Endothelial cell of umbilical vein (primary cell): ENCODE results near the gene C11orf21. TPM values are rescaled to one million over a fixed set of nuclear protein-coding genes. Genes with fewer than 3 reads are reported as not detected.

Source experiments
- BruUV-seq: library from RNA; stranded (reverse); fragments of 400-500 nt; replicated peaks from 2 replicates; lab custom pipeline; 2021; lab: Mats Ljungman, UMichigan
- CTCF ChIA-PET: fragments of 300-600, 350-600 bp; sonication (Branson Sonifier 250); formaldehyde crosslinking; loops from one replicate; lab custom pipeline; 2021; ENCODE audit warnings: antibody characterized with exemption, inconsistent platforms; lab: Charles Lee
- POLR2A ChIA-PET: fragments of 300-600, 350-600 bp; sonication (Branson Sonifier 250); formaldehyde crosslinking; loops from one replicate; lab custom pipeline; 2021; ENCODE audit warnings: antibody characterized with exemption, inconsistent platforms; lab: Charles Lee
- DNase-seq: peaks from one replicate; pipeline ENCODE4 v3.0.0-alpha.2; 2011; ENCODE audit warnings: low read depth, low spot score
- FAIRE-seq: peaks from 2 replicates; lab custom pipeline; 2011; peaks lifted over from hg19 to GRCh38; lab: Jason Lieb, UNC
- H2AFZ ChIP-seq: 2 replicates; pipeline ENCODE4 v1.6.0; 2012; ENCODE audit warnings: low read depth, low read length, control low read depth, inconsistent platforms
- H3K27ac ChIP-seq: 2 replicates; pipeline ENCODE4 v1.5.1; 2011; ENCODE audit warnings: low read depth, mild to moderate bottlenecking, control low read depth, low read length, moderate library complexity; ENCODE audit not compliant: insufficient read depth
- H3K27me3 ChIP-seq, 2 experiments: 2 replicates each; pipeline versions ENCODE4 v1.6.0 to v1.6.1; 2011; ENCODE audit warnings: low read length in 2 of 2, mixed read lengths in 1 of 2; ENCODE audit not compliant: control insufficient read depth in 2 of 2, insufficient read depth in 2 of 2
- H3K36me3 ChIP-seq, 2 experiments: 2 replicates in 1 of 2; 3 replicates in 1 of 2; pipeline ENCODE4 v1.5.1; 2011; ENCODE audit warnings: low read length in 2 of 2, mild to moderate bottlenecking in 1 of 2, moderate library complexity in 1 of 2; ENCODE audit not compliant: control insufficient read depth in 2 of 2, insufficient read depth in 2 of 2; ENCODE audit errors: extremely low read depth in 1 of 2
- H3K4me1 ChIP-seq: 3 replicates; pipeline ENCODE4 v1.5.1; 2011; ENCODE audit warnings: mild to moderate bottlenecking, low read length; ENCODE audit not compliant: control insufficient read depth, insufficient read depth; ENCODE audit errors: extremely low read depth
- H3K4me2 ChIP-seq: 2 replicates; pipeline ENCODE4 v1.6.1; 2011; ENCODE audit warnings: low read length, control low read depth, mixed read lengths; ENCODE audit not compliant: insufficient read depth
- H3K4me3 ChIP-seq, 3 experiments: fragments of 200-600 bp in 1 of 3; sonication (generic), shearing (Covaris generic) in 1 of 3; replicated peaks in 1 of 3; 2 replicates each; pipeline ENCODE4 v1.5.1; 2011 to 2016; ENCODE audit warnings: control low read depth in 3 of 3, low read length in 3 of 3, mild to moderate bottlenecking in 2 of 3, inconsistent platforms in 1 of 3, low read depth in 1 of 3, moderate library complexity in 1 of 3; ENCODE audit not compliant: insufficient read depth in 1 of 3
- H3K79me2 ChIP-seq: 2 replicates; pipeline ENCODE4 v1.6.0; 2012; ENCODE audit warnings: low read length, inconsistent platforms; ENCODE audit not compliant: control insufficient read depth, insufficient read depth
- H3K9ac ChIP-seq: replicated peaks from 2 replicates; pipeline ENCODE3; 2011; ENCODE audit warnings: low read length, control low read depth; ENCODE audit not compliant: insufficient read depth; ENCODE audit errors: extremely low read depth
- H3K9me1 ChIP-seq: replicated peaks from 3 replicates; pipeline ENCODE4 v1.6.0; 2011; ENCODE audit warnings: mild to moderate bottlenecking, low read length; ENCODE audit not compliant: control insufficient read depth, insufficient read depth; ENCODE audit errors: extremely low read depth
- H3K9me3 ChIP-seq: replicated peaks from 2 replicates; pipeline ENCODE4 v1.5.1; 2012; ENCODE audit warnings: low read length, inconsistent platforms; ENCODE audit not compliant: control insufficient read depth, insufficient read depth
- H4K20me1 ChIP-seq: replicated peaks from 2 replicates; pipeline ENCODE3; 2011; ENCODE audit warnings: mild to moderate bottlenecking, low read length; ENCODE audit not compliant: control insufficient read depth, insufficient read depth; ENCODE audit errors: extremely low read depth
- CTCF ChIP-seq, 2 donors: IDR thresholded peaks; 1 replicate in 1 of 2; 2 replicates in 1 of 2; pipeline ENCODE4 v1.5.1; 2011; ENCODE audit warnings: low read length in 2 of 2, mild to moderate bottlenecking in 2 of 2, moderate library complexity in 2 of 2, control low read depth in 1 of 2, inconsistent platforms in 1 of 2, low read depth in 1 of 2; ENCODE audit not compliant: insufficient read depth in 1 of 2; ENCODE audit errors: extremely low read depth in 1 of 2
- MAX ChIP-seq: IDR thresholded peaks from 2 replicates; pipeline ENCODE4 v1.6.1; 2011; ENCODE audit not compliant: insufficient read depth, insufficient read length
- MYC ChIP-seq: IDR thresholded peaks from one replicate; pipeline ENCODE4 v1.6.1; 2011; ENCODE audit warnings: mild to moderate bottlenecking, low read depth, low read length
- POLR2A ChIP-seq: IDR thresholded peaks from 2 replicates; pipeline ENCODE4 v1.6.1; 2012; ENCODE audit warnings: low read depth, mild to moderate bottlenecking, control low read depth, low read length
- POLR2AphosphoS5 ChIP-seq: IDR thresholded peaks from 2 replicates; pipeline ENCODE4 v1.6.1; 2012; ENCODE audit warnings: low read depth, mild to moderate bottlenecking, control low read depth, low read length, moderate library complexity; ENCODE audit not compliant: insufficient read depth
- dilution Hi-C: fragments of 300-500 bp; cut with MboI; formaldehyde crosslinking; loops from one replicate; pipeline ENCODE4 v1.15.0; 2019; ENCODE audit warnings: low sequenced_read_pairs; ENCODE audit not compliant: extremely low pct_ligation_motif_present
- intact Hi-C: fragments of 100-400 bp; cut with micrococcal nuclease; formaldehyde crosslinking; loops from one replicate; pipeline ENCODE4 v1.10.0; 2022
- polyA plus RNA-seq, 4 experiments: library from polyadenylated mRNA; depleted of rRNA in 3 of 4; stranded (reverse) in 3 of 4; unstranded in 1 of 4; fragments of >200 nt; gene quantifications; 2 replicates each; pipeline versions ENCODE4 v1.2.1 to v1.2.3, GENCODE V29; 2011 to 2012; ENCODE audit warnings: missing spikeins in 1 of 4
- total RNA-seq: library from RNA; stranded (reverse); gene quantifications from 2 replicates; pipeline ENCODE4 v1.2.3, GENCODE V29; 2021

The C11orf21 gene
- total and polyA plus RNA-seq, 2 donors (not counting 3 experiments of a cell fraction or from before 2014, with no cell fraction given), result not detected

DNA sequence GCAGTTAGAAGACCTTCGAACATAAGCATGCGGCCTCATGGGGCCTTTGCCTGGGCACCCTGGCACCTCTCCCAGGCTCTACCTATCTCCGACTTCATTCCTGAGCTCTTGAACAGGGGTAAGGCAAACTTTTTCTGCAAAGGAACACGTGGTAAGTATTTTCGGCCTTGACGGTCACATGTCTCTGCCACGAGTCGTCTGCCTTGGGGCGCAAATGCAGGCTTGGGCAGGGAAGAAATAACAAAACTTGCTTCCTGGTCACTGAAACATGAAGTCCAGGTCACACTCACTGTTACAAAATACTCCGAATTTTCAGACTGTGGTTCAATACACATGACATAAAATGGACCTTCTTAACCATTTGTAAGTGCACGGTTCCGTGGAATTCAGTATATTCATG, 27.9 kb downstream of the C11orf21 start:
- Histone ChIP-seq H3K9me1 (no peaks in the 10 kb centered on the region), H3K4me1 (no peaks in the 10 kb centered on the region), H3K4me2 (no peak overlapping the region), H2AFZ (no peak overlapping the region), H3K9me3 (no peaks in the 10 kb centered on the region), H3K27me3 (peaks cover 28 to 34% of the 10 kb centered on the region in 2 experiments), H3K79me2 (no peaks in the 10 kb centered on the region), H3K27ac (no peak overlapping the region), H3K4me3 (no peak overlapping the region), H3K9ac (no peak overlapping the region), H4K20me1 (no peaks in the 10 kb centered on the region), H3K36me3 (no peaks in the 10 kb centered on the region)
- POLR2A ChIA-PET, result no interaction called here
- BruUV-seq, result no TSS peak
- CTCF ChIA-PET, result interaction anchor here (1.1 kb wide), 1 partner anchor 151 kb away, joined by 3 read pairs; no protein-coding TSS in a partner anchor
- TF ChIP-seq MYC, result no peak
- TF ChIP-seq POLR2AphosphoS5, result no peak
- TF ChIP-seq MAX, result peak; percentile 14
- intact Hi-C loops, result no loop called here
- no peak for DNase-seq
- dilution Hi-C loops, result no loop called here
- FAIRE-seq, result no peak

DNA sequence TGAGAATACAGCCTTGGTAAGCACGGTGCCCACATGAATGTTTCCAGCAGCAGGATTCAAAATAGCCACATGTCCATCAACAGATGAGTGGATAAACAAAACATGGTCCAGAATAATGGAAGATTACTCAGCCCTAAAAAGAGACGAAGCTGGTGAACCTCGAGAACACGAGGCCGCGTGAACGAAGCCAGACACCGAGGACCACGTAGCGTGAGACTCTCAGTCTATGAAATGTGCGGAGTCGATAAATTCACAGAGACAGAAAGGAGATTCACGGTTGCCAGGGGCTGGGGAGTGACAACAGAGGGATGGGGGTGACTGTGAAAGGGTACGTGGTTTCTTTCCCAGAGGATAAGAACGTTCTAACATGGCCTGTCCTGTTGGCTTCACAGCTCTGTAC, 28.4 kb downstream of the C11orf21 start:
- DNase-seq, result no peak
- ChIA-PET POLR2A (no interaction called here), CTCF (interaction anchor here (1.1 kb wide), 1 partner anchor 151 kb away, joined by 3 read pairs; no protein-coding TSS in a partner anchor)
- intact Hi-C loops (no loop called here), dilution Hi-C loops (no loop called here)
- H3K4me1 ChIP-seq, result no peaks in the 10 kb centered on the region
- BruUV-seq, result no TSS peak
- no peak overlapping the region for H3K27ac ChIP-seq
- H3K9me3 ChIP-seq, result no peaks in the 10 kb centered on the region
- peaks cover 32 to 39% of the 10 kb centered on the region in 2 experiments for H3K27me3 ChIP-seq
- TF ChIP-seq POLR2A (no peak), CTCF (IDR thresholded peaks at IDR 0.05; ENCODE audit: extremely low read depth in 1 of 2, insufficient read depth in 1 of 2, low read depth in 1 of 2, low read length in 2 of 2) (no peak), MAX (no peak)
- no peak overlapping the region for H2AFZ ChIP-seq
- no peak overlapping the region for H3K9ac ChIP-seq
- H3K79me2 ChIP-seq, result no peaks in the 10 kb centered on the region
- H3K4me3 ChIP-seq, result no peak overlapping the region
- FAIRE-seq, result no peak
- no peaks in the 10 kb centered on the region for H3K9me1 ChIP-seq
- H3K36me3 ChIP-seq, result no peaks in the 10 kb centered on the region
- H3K4me2 ChIP-seq, result no peak overlapping the region
- no peaks in the 10 kb centered on the region for H4K20me1 ChIP-seq
